Keratinocyte (primary cell): ENCODE results near the gene DOCK3. TPM values are rescaled to one million over a fixed set of nuclear protein-coding genes. Genes with fewer than 3 reads are reported as not detected.

Experiments
- DNase-seq: peaks from one replicate; pipeline ENCODE4 v3.0.0-alpha.2; 2011; ENCODE audit warnings: low read depth, missing footprints, low spot score
- FAIRE-seq: peaks from 2 replicates; lab custom pipeline; 2011; peaks lifted over from hg19 to GRCh38; lab: Jason Lieb, UNC
- H2AFZ ChIP-seq: 2 replicates; pipeline ENCODE4 v1.6.0; 2012; ENCODE audit warnings: low read length, control low read depth, inconsistent platforms; ENCODE audit not compliant: control insufficient read depth
- H3K27ac ChIP-seq: 2 replicates; pipeline ENCODE4 v1.5.1; 2011; ENCODE audit warnings: low read length; ENCODE audit not compliant: control insufficient read depth, insufficient read depth
- H3K27me3 ChIP-seq: 3 replicates; pipeline ENCODE4 v1.6.0; 2011; ENCODE audit warnings: low read length; ENCODE audit not compliant: control insufficient read depth, insufficient read depth; ENCODE audit errors: extremely low read depth
- H3K36me3 ChIP-seq, 2 experiments: 2 replicates in 1 of 2; 3 replicates in 1 of 2; pipeline ENCODE4 v1.5.1; 2011; ENCODE audit warnings: low read length in 2 of 2, mild to moderate bottlenecking in 1 of 2; ENCODE audit not compliant: control insufficient read depth in 2 of 2, insufficient read depth in 2 of 2; ENCODE audit errors: extremely low read depth in 1 of 2
- H3K4me1 ChIP-seq: 3 replicates; pipeline ENCODE4 v1.5.1; 2011; ENCODE audit warnings: low read length; ENCODE audit not compliant: control insufficient read depth, insufficient read depth; ENCODE audit errors: extremely low read depth
- H3K4me2 ChIP-seq: 3 replicates; pipeline ENCODE4 v1.6.0; 2011; ENCODE audit warnings: low read depth, low read length; ENCODE audit not compliant: control insufficient read depth, insufficient read depth; ENCODE audit errors: extremely low read depth
- H3K4me3 ChIP-seq, 3 experiments: fragments of 200-600 bp in 1 of 3; sonication (generic) in 1 of 3; 2 replicates in 2 of 3; 3 replicates in 1 of 3; pipeline ENCODE4 v1.5.1; 2011 to 2016; ENCODE audit warnings: low read length in 3 of 3, mild to moderate bottlenecking in 3 of 3, control low read depth in 2 of 3, inconsistent platforms in 1 of 3, low read depth in 1 of 3, mixed read lengths in 1 of 3, mixed run types in 1 of 3, moderate library complexity in 1 of 3; ENCODE audit not compliant: control insufficient read depth in 2 of 3, insufficient read depth in 2 of 3; ENCODE audit errors: extremely low read depth in 1 of 3
- H3K79me2 ChIP-seq: 2 replicates; pipeline ENCODE4 v1.6.0; 2012; ENCODE audit warnings: low read length; ENCODE audit not compliant: control insufficient read depth, insufficient read depth
- H3K9ac ChIP-seq: 3 replicates; pipeline ENCODE4 v1.6.0; 2011; ENCODE audit warnings: low read length; ENCODE audit not compliant: control insufficient read depth, insufficient read depth; ENCODE audit errors: extremely low read depth
- H3K9me1 ChIP-seq: 3 replicates; pipeline ENCODE4 v1.6.0; 2011; ENCODE audit warnings: low read length; ENCODE audit not compliant: control insufficient read depth, insufficient read depth; ENCODE audit errors: extremely low read depth
- H3K9me3 ChIP-seq: 2 replicates; pipeline ENCODE4 v1.5.1; 2012; ENCODE audit warnings: low read depth, low read length; ENCODE audit not compliant: control insufficient read depth
- H4K20me1 ChIP-seq: 3 replicates; pipeline ENCODE4 v1.6.0; 2011; ENCODE audit warnings: low read length; ENCODE audit not compliant: control insufficient read depth, insufficient read depth; ENCODE audit errors: extremely low read depth
- EZH2 ChIP-seq: IDR thresholded peaks from one replicate; pipeline ENCODE4 v1.6.1; 2012; ENCODE audit warnings: inconsistent platforms, mild to moderate bottlenecking, low read length, moderate library complexity
- dilution Hi-C: fragments of 300-500 bp; cut with MboI; formaldehyde crosslinking; loops from one replicate; pipeline ENCODE4 v1.7.0; 2020; ENCODE audit warnings: low sequenced_read_pairs; ENCODE audit not compliant: extremely low pct_ligation_motif_present
- polyA plus RNA-seq, 5 experiments: library from polyadenylated mRNA; depleted of rRNA in 3 of 5; stranded (reverse) in 3 of 5; stranded (forward) in 1 of 5; unstranded in 1 of 5; fragments of >200 nt; gene quantifications; 1 replicate in 1 of 5; 2 replicates in 3 of 5; 3 replicates in 1 of 5; pipeline versions ENCODE4 v1.2.1 to v1.2.3, GENCODE V29; 2011 to 2012; ENCODE audit warnings: missing spikeins in 2 of 5, low read depth in 1 of 5, low replicate concordance in 1 of 5
- small RNA-seq, 3 experiments: library from RNA; depleted of rRNA; stranded (forward); fragments of <200 nt; gene quantifications; one replicate each; pipeline ENCODE3, GENCODE V24; 2012; ENCODE audit warnings: low read depth in 3 of 3, low replicate concordance in 1 of 3; ENCODE audit not compliant: insufficient read length in 3 of 3
- TF ChIP-seq, protein P1 (sequence below), 3 experiments: IDR thresholded peaks in 1 of 3; conservative IDR thresholded peaks in 1 of 3; optimal IDR thresholded peaks in 1 of 3; 2 replicates in 2 of 3; 3 replicates in 1 of 3; pipeline versions ENCODE3 to v1.5.1; 2011; ENCODE audit warnings: low read length in 3 of 3, mild to moderate bottlenecking in 3 of 3, moderate library complexity in 2 of 3, control low read depth in 1 of 3, inconsistent platforms in 1 of 3; ENCODE audit not compliant: insufficient read depth in 2 of 3; ENCODE audit errors: extremely low read depth in 1 of 3

The DOCK3 gene
- polyA plus RNA-seq, 1 donor (not counting 4 experiments of a cell fraction or from before 2014, with no cell fraction given): 0.10 TPM

DNA sequence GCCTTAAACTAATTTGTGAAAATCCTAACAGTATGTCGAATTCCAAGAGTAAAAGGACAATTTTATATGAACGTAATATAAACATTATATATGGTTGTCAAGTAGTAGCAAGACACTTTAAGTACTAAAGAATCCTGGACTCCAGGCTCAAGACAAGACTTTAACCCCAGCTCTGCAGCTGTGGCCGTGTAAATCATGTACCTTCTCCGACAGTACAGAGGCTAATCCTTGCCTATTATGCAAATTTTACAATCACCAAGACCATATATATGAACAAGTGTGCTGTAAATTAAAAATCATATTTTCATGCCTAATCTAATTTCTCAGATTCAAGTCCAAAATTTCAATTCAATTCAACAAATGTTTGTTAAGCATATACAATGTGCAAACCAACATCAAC, 752.2 kb downstream of the DOCK3 start:
- Histone ChIP-seq H3K9me1 (no peaks in the 10 kb centered on the region), H3K79me2 (no peaks in the 10 kb centered on the region), H3K9ac (no peak overlapping the region), H3K4me3 (no peak overlapping the region), H3K9me3 (no peaks in the 10 kb centered on the region), H3K4me1 (no peaks in the 10 kb centered on the region), H3K4me2 (no peak overlapping the region), H3K27ac (no peak overlapping the region), H2AFZ (no peak overlapping the region), H3K27me3 (no peaks in the 10 kb centered on the region), H4K20me1 (no peaks in the 10 kb centered on the region), H3K36me3 (peaks cover 8 to 16% of the 10 kb centered on the region in 2 experiments)
- DNase-seq (no peak), FAIRE-seq (no peak)
- TF ChIP-seq, protein P1, sequence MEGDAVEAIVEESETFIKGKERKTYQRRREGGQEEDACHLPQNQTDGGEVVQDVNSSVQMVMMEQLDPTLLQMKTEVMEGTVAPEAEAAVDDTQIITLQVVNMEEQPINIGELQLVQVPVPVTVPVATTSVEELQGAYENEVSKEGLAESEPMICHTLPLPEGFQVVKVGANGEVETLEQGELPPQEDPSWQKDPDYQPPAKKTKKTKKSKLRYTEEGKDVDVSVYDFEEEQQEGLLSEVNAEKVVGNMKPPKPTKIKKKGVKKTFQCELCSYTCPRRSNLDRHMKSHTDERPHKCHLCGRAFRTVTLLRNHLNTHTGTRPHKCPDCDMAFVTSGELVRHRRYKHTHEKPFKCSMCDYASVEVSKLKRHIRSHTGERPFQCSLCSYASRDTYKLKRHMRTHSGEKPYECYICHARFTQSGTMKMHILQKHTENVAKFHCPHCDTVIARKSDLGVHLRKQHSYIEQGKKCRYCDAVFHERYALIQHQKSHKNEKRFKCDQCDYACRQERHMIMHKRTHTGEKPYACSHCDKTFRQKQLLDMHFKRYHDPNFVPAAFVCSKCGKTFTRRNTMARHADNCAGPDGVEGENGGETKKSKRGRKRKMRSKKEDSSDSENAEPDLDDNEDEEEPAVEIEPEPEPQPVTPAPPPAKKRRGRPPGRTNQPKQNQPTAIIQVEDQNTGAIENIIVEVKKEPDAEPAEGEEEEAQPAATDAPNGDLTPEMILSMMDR (optimal IDR thresholded peaks at IDR 0.05 in 1 of 3, IDR thresholded peaks at IDR 0.05 in 1 of 3, conservative IDR thresholded peaks at IDR 0.05 in 1 of 3; ENCODE audit: extremely low read depth in 1 of 3, insufficient read depth in 2 of 3, low read length in 3 of 3): no peak
- TF ChIP-seq EZH2: no peak
- dilution Hi-C loops: no loop called here

DNA sequence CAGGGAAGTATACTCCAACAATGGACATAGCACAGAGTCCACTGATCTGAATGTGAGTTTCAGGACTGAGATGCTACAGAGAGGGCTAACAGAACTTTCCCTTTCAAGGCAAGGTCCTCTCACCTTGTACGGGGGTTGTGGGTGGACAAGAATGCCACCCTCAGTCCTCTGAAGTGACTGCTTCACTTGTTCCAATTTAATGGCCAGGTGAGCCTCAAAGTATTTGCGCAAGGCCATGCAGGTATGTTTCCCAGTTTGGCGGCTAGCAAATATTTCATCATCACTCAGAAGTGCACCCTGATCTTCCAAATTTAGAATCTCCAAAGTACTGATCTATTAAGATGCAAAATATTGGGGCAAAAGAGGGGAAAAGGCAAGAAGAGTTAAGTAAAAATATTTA, 754.4 kb downstream of the DOCK3 start:
- no peaks in the 10 kb centered on the region for H4K20me1 ChIP-seq
- H3K27ac ChIP-seq: no peak overlapping the region
- dilution Hi-C loops: no loop called here
- no peaks in the 10 kb centered on the region for H3K9me1 ChIP-seq
- no peak overlapping the region for H3K4me2 ChIP-seq
- H3K79me2 ChIP-seq: peaks cover under 1% of the 10 kb centered on the region
- no peak for FAIRE-seq
- no peaks in the 10 kb centered on the region for H3K27me3 ChIP-seq
- H3K4me3 ChIP-seq: no peak overlapping the region
- no peak for DNase-seq
- no peak overlapping the region for H3K9ac ChIP-seq
- no peaks in the 10 kb centered on the region for H3K4me1 ChIP-seq
- H3K36me3 ChIP-seq: peaks cover 8 to 14% of the 10 kb centered on the region in 2 experiments
- no peaks in the 10 kb centered on the region for H3K9me3 ChIP-seq
- TF ChIP-seq, protein P1 (optimal IDR thresholded peaks at IDR 0.05 in 1 of 3, IDR thresholded peaks at IDR 0.05 in 1 of 3, conservative IDR thresholded peaks at IDR 0.05 in 1 of 3; ENCODE audit: extremely low read depth in 1 of 3, insufficient read depth in 2 of 3, low read length in 3 of 3): no peak
- no peak overlapping the region for H2AFZ ChIP-seq

Small RNAs within 50 kb of the gene (small RNA-seq; reads per million reads assigned to genes)
- gene MIR4787 (0 to 0.33 (median 0) reads per million in 3 experiments), gene PPIAP69 (0 reads per million in 3 experiments)

Other genes with a start within 250 kb of the DOCK3 start
- 0.02 to 0.04 TPM (median 0.04 TPM) in 3 replicates for gene CACNA2D2, start 171.3 kb upstream of the DOCK3 start, polyA plus RNA-seq
- gene C3orf18, start 107.2 kb upstream of the DOCK3 start, polyA plus RNA-seq: 1.4 to 2.6 TPM (median 1.4 TPM) in 3 replicates
- gene HEMK1, start 105.4 kb upstream of the DOCK3 start, polyA plus RNA-seq: 12.9 to 19.5 TPM (median 13.0 TPM) in 3 replicates
- 1.8 to 3.5 TPM (median 2.8 TPM) in 3 replicates for gene CISH, start 63.2 kb upstream of the DOCK3 start, polyA plus RNA-seq
- 134 to 172 TPM (median 148 TPM) in 3 replicates for gene MAPKAPK3, start 57.8 kb upstream of the DOCK3 start, polyA plus RNA-seq